ENCODE data around the gene SYNJ2.

Gene SYNJ2

DNA sequence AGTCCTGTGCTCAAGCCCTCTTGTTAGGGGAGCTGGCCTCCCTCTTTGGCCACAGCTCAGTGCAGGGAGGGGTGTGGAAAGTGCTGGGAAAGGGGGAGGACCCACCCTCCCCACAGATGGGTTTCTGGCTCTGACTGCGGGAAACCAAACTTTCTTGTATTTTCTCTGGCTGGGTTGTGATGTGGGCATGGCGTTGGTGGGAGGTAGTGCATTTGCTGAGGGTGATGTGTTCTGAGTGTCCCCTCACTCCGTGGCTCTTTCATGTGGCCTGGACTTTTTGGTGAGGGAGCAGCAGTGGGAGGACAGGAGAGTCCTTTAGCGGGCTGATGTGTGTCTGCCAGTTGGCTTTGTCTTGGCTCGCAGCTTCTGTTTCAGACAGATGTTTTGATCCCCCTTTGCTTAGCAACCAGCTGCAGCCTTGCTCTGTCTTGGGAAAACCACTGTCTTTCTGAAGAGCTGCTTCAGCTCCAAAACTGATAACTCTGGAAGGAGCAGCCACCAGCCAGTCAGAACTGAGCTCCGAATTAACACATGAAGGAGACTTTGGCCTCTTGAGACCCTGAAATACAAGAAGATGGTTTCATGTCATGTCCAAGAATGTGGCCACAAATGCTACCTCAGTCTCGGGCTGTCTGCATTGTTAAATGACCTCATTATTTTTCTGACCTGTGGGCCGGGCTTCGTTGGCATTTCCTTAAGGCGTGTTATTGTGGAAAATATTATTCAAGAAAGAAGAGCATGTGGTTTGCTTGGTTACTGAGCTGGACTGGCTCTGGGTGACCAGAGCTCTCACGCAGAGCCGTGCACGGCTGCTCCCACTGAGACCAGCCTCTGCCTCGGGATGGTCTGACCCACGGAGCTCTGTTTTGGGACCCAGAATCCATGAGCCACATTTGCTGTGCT is 21.5 kb downstream of the SYNJ2 start:
- no peak for TF ChIP-seq TAF1 (IDR thresholded peaks at IDR 0.05; ENCODE audit: low read depth)
- 0 out of 2 replicates have a peak, but pooled peaks have one; percentile 16 for TF ChIP-seq TCF12 (IDR thresholded peaks at IDR 0.05; ENCODE audit: low read depth)
- TF ChIP-seq REST (IDR thresholded peaks at IDR 0.05; ENCODE audit: low read depth) = no peak
- no peak for TF ChIP-seq EGR1 (IDR thresholded peaks at IDR 0.05)
- no peak for TF ChIP-seq MAX (IDR thresholded peaks at IDR 0.05)
- no peak; the same call in 1 of the 2 replicates for TF ChIP-seq NFIC (IDR thresholded peaks at IDR 0.05)
- no peak for TF ChIP-seq YY1 (IDR thresholded peaks at IDR 0.05; ENCODE audit: low read depth)
- TF ChIP-seq, protein P1, sequence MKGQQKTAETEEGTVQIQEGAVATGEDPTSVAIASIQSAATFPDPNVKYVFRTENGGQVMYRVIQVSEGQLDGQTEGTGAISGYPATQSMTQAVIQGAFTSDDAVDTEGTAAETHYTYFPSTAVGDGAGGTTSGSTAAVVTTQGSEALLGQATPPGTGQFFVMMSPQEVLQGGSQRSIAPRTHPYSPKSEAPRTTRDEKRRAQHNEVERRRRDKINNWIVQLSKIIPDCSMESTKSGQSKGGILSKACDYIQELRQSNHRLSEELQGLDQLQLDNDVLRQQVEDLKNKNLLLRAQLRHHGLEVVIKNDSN (IDR thresholded peaks at IDR 0.05) = no peak
- TF ChIP-seq ZBTB7A (IDR thresholded peaks at IDR 0.05; ENCODE audit: low read depth) = no peak
- TF ChIP-seq CEBPB (IDR thresholded peaks at IDR 0.05) = no peak
- TF ChIP-seq TEAD4 (IDR thresholded peaks at IDR 0.05) = peak; percentile 43
- no peak for TF ChIP-seq CREB1 (IDR thresholded peaks at IDR 0.05; ENCODE audit: low read depth)
- TF ChIP-seq RAD21 (IDR thresholded peaks at IDR 0.05; ENCODE audit: low read depth) = no peak
- no peak for TF ChIP-seq FOXM1 (IDR thresholded peaks at IDR 0.05; ENCODE audit: borderline replicate concordance, low read depth)
- no peak for TF ChIP-seq EP300 (IDR thresholded peaks at IDR 0.05; ENCODE audit: borderline replicate concordance)

GRCh38 chr6:158003910-158004700 is 22.4 kb downstream of the SYNJ2 start:
- TF ChIP-seq YY1 (IDR thresholded peaks at IDR 0.05; ENCODE audit: low read depth) (peak; percentile 76), TEAD4 (IDR thresholded peaks at IDR 0.05) (0 out of 2 replicates have a peak, but pooled peaks have one; percentile 51), TCF12 (IDR thresholded peaks at IDR 0.05; ENCODE audit: low read depth) (no peak)

DNA sequence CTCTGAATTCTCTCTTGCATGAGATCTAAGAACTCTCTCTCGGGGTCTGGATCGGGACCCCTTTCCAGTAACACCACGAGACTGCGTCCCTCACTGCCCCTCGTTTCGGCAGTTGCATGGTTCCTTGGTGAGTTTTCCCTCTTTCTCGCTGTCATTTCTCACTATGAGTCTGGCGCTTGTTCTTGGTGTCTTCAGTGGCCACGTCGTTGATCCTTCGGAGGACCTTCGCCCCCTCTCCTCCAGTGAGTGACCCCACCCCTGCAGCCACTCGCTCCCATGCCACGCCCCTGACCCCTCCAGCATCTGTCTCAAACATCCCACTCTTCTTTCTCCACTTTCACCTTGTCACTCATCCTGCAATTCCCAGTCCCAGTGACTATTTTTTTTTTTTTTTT is 23.0 kb downstream of the SYNJ2 start:
- TF ChIP-seq FOXM1 (IDR thresholded peaks at IDR 0.05; ENCODE audit: borderline replicate concordance, low read depth) (no peak), RAD21 (IDR thresholded peaks at IDR 0.05; ENCODE audit: low read depth) (no peak), TEAD4 (IDR thresholded peaks at IDR 0.05) (no peak), EGR1 (IDR thresholded peaks at IDR 0.05) (no peak), TAF1 (IDR thresholded peaks at IDR 0.05; ENCODE audit: low read depth) (no peak), REST (IDR thresholded peaks at IDR 0.05; ENCODE audit: low read depth) (no peak), YY1 (IDR thresholded peaks at IDR 0.05; ENCODE audit: low read depth) (no peak), CREB1 (IDR thresholded peaks at IDR 0.05; ENCODE audit: low read depth) (no peak), TCF12 (IDR thresholded peaks at IDR 0.05; ENCODE audit: low read depth) (no peak), ZBTB7A (IDR thresholded peaks at IDR 0.05; ENCODE audit: low read depth) (no peak), CEBPB (IDR thresholded peaks at IDR 0.05) (no peak), EP300 (IDR thresholded peaks at IDR 0.05; ENCODE audit: borderline replicate concordance) (no peak), MAX (IDR thresholded peaks at IDR 0.05) (no peak), NFIC (IDR thresholded peaks at IDR 0.05) (no peak)
- TF ChIP-seq, protein P1 (IDR thresholded peaks at IDR 0.05) = no peak

- no peak for TF ChIP-seq CREB1 (IDR thresholded peaks at IDR 0.05; ENCODE audit: low read depth)
- TF ChIP-seq FOXM1 (IDR thresholded peaks at IDR 0.05; ENCODE audit: borderline replicate concordance, low read depth) = no peak
- no peak for TF ChIP-seq TAF1 (IDR thresholded peaks at IDR 0.05; ENCODE audit: low read depth)
- TF ChIP-seq MAX (IDR thresholded peaks at IDR 0.05) = no peak
- TF ChIP-seq NFIC (IDR thresholded peaks at IDR 0.05) = no peak
- TF ChIP-seq, protein P1 (IDR thresholded peaks at IDR 0.05) = no peak
- no peak for TF ChIP-seq TEAD4 (IDR thresholded peaks at IDR 0.05)
- TF ChIP-seq RAD21 (IDR thresholded peaks at IDR 0.05; ENCODE audit: low read depth) = no peak
- no peak for TF ChIP-seq CEBPB (IDR thresholded peaks at IDR 0.05)
- TF ChIP-seq ZBTB7A (IDR thresholded peaks at IDR 0.05; ENCODE audit: low read depth) = no peak
- no peak for TF ChIP-seq TCF12 (IDR thresholded peaks at IDR 0.05; ENCODE audit: low read depth)
- no peak for TF ChIP-seq REST (IDR thresholded peaks at IDR 0.05; ENCODE audit: low read depth)
- TF ChIP-seq EP300 (IDR thresholded peaks at IDR 0.05; ENCODE audit: borderline replicate concordance) = no peak
- no peak for TF ChIP-seq YY1 (IDR thresholded peaks at IDR 0.05; ENCODE audit: low read depth)
- TF ChIP-seq EGR1 (IDR thresholded peaks at IDR 0.05) = no peak
Measured at GRCh38 chr6:158005626-158006180, 24.0 kb downstream of the SYNJ2 start.

Measured in Ishikawa (cell line).